ENCODE data around the gene GFOD1.
A peak's percentile ranks its signal among the peaks of the same experiment; 100 is the strongest.

The GFOD1 gene

GRCh38 chr6:13486679-13487121, 700 bp downstream of the GFOD1 start:
- DNase-seq (ENCODE audit: low read depth in 2 of 2), result peak; percentile 55 to 60

GRCh38 chr6:13485923-13486562, 1.4 kb downstream of the GFOD1 start:
- DNase-seq (ENCODE audit: low read depth in 2 of 2), result no peak

GRCh38 chr6:13485303-13485702, 2.1 kb downstream of the GFOD1 start:
- DNase-seq (ENCODE audit: low read depth in 2 of 2), result no peak

GRCh38 chr6:13484827-13485226, 2.6 kb downstream of the GFOD1 start:
- no peak for DNase-seq (ENCODE audit: low read depth in 2 of 2)

GRCh38 chr6:13484138-13484708, 3.2 kb downstream of the GFOD1 start:
- DNase-seq (ENCODE audit: low read depth in 2 of 2), result no peak

- DNase-seq (ENCODE audit: low read depth in 2 of 2), result no peak
These were observed 6.5 kb downstream of the GFOD1 start for GRCh38 chr6:13480631-13481501.

GRCh38 chr6:13479971-13480434, 7.4 kb downstream of the GFOD1 start:
- no peak for DNase-seq (ENCODE audit: low read depth in 2 of 2)

GRCh38 chr6:13479206-13479800, 8.1 kb downstream of the GFOD1 start:
- DNase-seq (ENCODE audit: low read depth in 2 of 2), result no peak

GRCh38 chr6:13478525-13478966, 8.9 kb downstream of the GFOD1 start:
- no peak for DNase-seq (ENCODE audit: low read depth in 2 of 2)

GRCh38 chr6:13474787-13475186, 12.6 kb downstream of the GFOD1 start:
- DNase-seq (ENCODE audit: low read depth in 2 of 2), result no peak

GRCh38 chr6:13474360-13474759, 13.0 kb downstream of the GFOD1 start:
- no peak for DNase-seq (ENCODE audit: low read depth in 2 of 2)

GRCh38 chr6:13473768-13474165, 13.6 kb downstream of the GFOD1 start:
- no peak for DNase-seq (ENCODE audit: low read depth in 2 of 2)

GRCh38 chr6:13472976-13473767, 14.2 kb downstream of the GFOD1 start:
- no peak for DNase-seq (ENCODE audit: low read depth in 2 of 2)

GRCh38 chr6:13472099-13472498, 15.3 kb downstream of the GFOD1 start:
- DNase-seq (ENCODE audit: low read depth in 2 of 2), result no peak

GRCh38 chr6:13471184-13471583, 16.2 kb downstream of the GFOD1 start:
- no peak for DNase-seq (ENCODE audit: low read depth in 2 of 2)

- DNase-seq (ENCODE audit: low read depth in 2 of 2), result no peak
These were observed 16.9 kb downstream of the GFOD1 start for GRCh38 chr6:13470238-13471140.

- no peak for DNase-seq (ENCODE audit: low read depth in 2 of 2)
These were observed 17.7 kb downstream of the GFOD1 start for GRCh38 chr6:13469693-13470092.

- DNase-seq (ENCODE audit: low read depth in 2 of 2), result no peak
These were observed 18.6 kb downstream of the GFOD1 start for GRCh38 chr6:13468839-13469238.

GRCh38 chr6:13467216-13467600, 20.2 kb downstream of the GFOD1 start:
- no peak for DNase-seq (ENCODE audit: low read depth in 2 of 2)

All from stimulated activated CD8-positive, alpha-beta memory T cell treated with anti-CD3 and anti-CD28 coated beads, Interleukin-15, amount 100 ng/mL, for 48 hours (primary cell).